OCI-LY7 (cell line): ENCODE results near the gene GLB1L3.

ENCODE experiments used
- CTCF ChIP-seq: fragments of 200-600 bp; sonication (generic); conservative IDR thresholded peaks from 2 replicates; pipeline ENCODE4 v1.5.1; 2014; ENCODE audit warnings: mild to moderate bottlenecking, antibody characterized with exemption, low read length, moderate library complexity, mixed read lengths
- EZH2phosphoT487 ChIP-seq: fragments of 200-600 bp; sonication (generic); IDR thresholded peaks from 2 replicates; pipeline ENCODE4 v1.6.1; 2018; ENCODE audit warnings: low read depth, borderline replicate concordance, mild to moderate bottlenecking, mixed run types, antibody characterized with exemption, low read length, moderate library complexity, mixed read lengths

GRCh38 chr11:134289789-134290188 lies 13.6 kb downstream of the GLB1L3 start:
- TF ChIP-seq CTCF (no peak), EZH2phosphoT487 (no peak)
